ENCODE measurements around the gene GSTO2.
"Not testable (repeated sequence)": the region's sequence is repeated elsewhere in the genome, so short reads cannot be mapped to it uniquely, and the experiment has no call there.

The GSTO2 gene

DNA sequence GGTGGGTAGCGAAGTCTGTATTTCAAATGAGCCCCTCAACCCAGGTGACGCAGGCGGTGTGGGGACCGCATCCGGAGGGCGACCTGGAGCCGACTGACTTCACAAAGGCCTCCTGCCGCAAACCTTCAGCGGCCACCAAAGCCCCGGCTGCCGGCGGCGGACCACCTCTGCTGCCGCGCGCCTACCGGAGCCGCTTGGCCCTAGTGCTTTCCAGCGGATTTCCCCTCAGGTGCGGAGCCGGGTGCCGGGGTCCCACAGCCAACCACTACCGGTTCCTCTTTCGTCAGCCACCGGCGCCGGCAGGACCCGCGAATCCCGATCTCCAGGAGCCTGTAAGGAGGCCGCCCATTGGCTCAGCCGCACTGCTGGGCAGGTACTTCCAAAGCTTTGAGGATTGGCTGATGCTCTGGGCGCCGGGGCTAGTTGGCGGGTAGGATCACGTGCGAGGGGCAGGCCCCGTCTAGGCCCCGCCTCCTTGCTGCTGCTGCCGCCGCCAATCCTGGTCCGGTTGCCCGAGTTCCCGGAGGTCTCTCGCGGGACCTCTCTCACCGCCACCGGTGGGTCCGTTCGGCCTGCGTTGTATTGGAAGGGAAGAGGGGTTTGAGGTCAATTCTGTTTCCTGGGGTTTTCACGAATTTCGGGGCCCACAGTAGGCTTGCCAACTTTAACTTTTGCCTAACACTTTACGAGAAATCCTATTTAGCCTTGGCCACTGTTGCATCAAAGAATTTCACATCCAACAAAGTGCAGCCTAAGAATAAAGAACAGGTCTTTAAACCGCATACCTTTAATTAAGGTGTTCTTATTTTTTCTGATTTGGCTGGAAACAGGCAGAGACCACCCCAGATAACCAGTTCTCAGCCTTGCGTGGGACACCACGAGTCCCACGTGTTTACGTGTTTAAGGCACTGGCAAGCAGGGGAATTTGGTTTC is at the start of gene GSTO2:
GSTO2 (plus strand) TSS at position 472 of the 933 bp plus-strand sequence. CDS start 5,732 bp downstream, outside the sequence.
- H3K27ac ChIP-seq: peak within 1 kb of the TSS; percentile 94
- peak; percentile 95 for DNase-seq (ENCODE audit: low read depth, low spot score)

DNA sequence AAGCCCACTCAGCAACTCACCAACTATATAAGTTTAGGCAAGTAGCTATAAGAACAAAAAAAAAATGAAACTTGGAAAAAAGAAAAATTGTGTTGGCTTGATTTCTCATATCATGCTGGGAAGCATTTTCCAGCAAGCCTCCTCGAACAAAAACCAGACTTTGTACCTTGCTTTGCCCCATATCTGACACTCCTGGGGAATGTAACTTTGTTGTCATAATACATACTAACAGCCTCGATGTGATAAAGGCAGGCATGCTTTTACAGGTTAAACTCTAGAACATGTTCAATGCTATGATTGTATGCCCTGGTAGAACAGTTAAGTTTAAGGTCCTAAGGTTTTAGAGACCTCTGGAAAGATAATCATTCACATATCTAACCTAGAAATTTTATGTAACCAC is 48.5 kb upstream of the GSTO2 start:
- no peak for DNase-seq (ENCODE audit: low read depth, low spot score)
- no peak overlapping the region for H3K27ac ChIP-seq

- no peak overlapping the region for H3K27ac ChIP-seq
- DNase-seq (ENCODE audit: low read depth, low spot score): no peak
Measured at GRCh38 chr10:104223304-104223703, 45.7 kb upstream of the GSTO2 start.

DNA sequence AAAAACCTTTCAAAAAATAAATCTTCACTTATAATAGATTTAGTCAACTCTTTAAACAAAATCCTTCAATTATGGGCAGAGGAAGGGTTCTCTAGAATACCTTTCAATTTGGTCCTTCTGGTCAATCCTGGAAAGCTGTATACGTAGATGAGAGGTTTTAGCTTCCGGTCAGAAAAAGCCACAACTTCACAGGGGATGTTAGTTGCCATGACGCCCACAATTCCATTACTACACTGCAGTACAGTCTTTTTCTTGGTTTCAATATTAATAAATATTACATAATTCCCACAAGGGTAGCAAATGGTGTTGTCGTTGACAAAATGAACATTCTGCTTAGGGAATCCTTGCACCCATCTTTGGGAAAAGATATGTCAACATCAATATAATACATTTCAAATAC is 38.5 kb upstream of the GSTO2 start:
- H3K27ac ChIP-seq: no peak overlapping the region
- no peak for DNase-seq (ENCODE audit: low read depth, low spot score)

DNA sequence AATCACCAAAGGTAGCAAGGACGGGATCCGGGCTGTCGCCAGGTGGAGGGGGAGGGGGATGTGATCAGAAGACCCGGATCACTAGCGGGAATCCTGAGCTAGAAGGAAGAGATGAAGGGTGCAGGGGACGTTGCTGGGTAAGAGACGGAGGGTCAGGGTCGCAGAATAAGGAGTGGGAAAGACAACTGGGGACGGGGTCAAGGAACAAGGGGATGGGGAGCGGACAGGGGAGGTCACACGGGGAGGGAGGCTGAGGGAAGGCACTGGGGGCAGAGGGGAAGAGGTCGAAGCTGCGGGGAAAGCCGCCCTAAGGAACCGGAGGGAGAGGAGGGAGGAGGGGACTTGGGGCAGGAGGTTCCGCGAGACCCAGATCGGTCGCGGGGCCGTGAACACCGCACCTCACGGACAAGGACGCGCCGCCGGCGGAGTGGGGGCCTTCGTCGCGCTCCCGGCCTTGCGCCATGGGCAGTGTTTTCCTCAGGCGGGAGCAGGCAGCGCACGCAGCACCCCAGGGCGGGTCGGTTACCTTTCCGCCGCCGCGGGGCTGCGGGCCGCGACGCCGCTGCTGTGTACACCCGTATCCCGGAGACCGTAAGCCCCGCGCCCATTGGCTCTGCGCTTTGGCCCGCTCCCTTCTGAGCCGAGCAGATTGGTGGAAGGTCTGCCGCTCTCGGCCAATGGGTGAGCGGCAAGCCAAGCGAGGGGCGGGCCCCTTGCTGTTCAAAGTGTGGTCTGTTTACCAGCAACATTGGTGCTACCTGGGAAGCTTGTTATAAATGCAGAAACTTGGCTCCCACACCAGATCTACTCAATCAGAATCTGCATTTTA is 37.0 kb upstream of the GSTO2 start, which contains the start of gene CFAP43:
CFAP43 (minus strand) TSS at position 581 of the 829 bp plus-strand sequence; CDS start at position 463, 118 bp downstream.
- peak; percentile 82 for DNase-seq (ENCODE audit: low read depth, low spot score)
- no peak within 1 kb of the TSS for H3K27ac ChIP-seq

- no peak for DNase-seq (ENCODE audit: low read depth, low spot score)
- H3K27ac ChIP-seq: no peak overlapping the region
Measured at GRCh38 chr10:104232613-104233102, 36.3 kb upstream of the GSTO2 start.

DNA sequence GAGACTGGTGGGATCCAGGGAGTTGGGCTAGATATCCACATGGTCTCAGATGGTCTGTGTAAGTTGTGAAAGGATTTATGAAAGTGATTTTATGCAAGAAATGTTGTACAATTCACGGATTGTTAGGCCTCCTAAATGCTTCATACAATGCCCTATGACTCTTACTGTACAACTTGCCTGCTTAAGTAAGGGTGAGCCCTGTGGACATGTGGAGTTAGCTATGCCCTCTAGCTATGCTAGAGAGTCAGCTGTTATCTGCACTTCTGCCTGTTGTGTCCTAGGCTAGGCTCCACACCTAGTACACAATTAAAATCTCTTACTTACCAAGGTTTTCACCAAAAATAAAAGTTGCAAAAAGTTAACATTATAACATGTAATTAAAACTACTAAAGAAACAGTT is 35.2 kb upstream of the GSTO2 start:
- no peak for DNase-seq (ENCODE audit: low read depth, low spot score)
- H3K27ac ChIP-seq: no peak overlapping the region

GRCh38 chr10:104234934-104235333 is 34.0 kb upstream of the GSTO2 start:
- no peak for DNase-seq (ENCODE audit: low read depth, low spot score)
- H3K27ac ChIP-seq: no peak overlapping the region

DNA sequence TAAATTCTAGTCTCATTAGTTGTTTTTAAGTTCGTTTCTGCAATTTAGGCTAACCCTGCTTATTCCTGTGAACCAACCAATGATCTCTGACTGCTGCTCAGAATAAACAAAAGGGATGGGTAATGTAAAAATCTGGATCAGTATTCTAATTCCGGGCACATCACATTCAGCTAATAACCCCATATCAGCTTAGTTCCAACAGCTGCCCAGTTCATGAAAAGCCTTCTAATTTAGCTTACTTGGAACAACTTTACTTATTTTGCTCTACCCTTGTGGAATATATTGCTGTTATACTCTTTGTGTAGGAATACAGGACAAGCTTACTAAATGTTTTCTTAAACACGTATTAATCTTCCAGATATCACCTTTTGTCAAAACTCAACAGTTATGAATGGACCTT is 33.2 kb upstream of the GSTO2 start:
- no peak for DNase-seq (ENCODE audit: low read depth, low spot score)
- H3K27ac ChIP-seq: no peak overlapping the region

DNA sequence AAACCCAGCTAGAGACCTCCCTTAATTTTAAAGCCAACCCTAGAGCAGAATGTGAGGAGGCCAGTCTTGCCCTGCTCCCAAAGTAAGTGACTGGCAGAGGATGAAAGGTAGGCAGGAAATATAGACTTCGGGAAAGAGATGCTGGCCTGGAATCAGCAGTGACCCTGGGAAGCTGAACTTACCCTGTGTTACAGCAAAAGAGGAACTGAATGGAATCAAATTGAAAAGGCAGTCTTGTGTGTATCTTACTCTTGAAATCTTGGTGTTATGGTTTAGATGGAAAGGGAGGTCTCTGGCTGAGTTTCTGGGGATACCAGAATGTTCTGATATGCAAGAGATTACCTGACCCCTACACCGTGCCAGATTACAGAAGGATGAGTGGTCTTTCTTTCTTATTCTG is 28.9 kb upstream of the GSTO2 start:
- no peak for DNase-seq (ENCODE audit: low read depth, low spot score)
- no peak overlapping the region for H3K27ac ChIP-seq

DNA sequence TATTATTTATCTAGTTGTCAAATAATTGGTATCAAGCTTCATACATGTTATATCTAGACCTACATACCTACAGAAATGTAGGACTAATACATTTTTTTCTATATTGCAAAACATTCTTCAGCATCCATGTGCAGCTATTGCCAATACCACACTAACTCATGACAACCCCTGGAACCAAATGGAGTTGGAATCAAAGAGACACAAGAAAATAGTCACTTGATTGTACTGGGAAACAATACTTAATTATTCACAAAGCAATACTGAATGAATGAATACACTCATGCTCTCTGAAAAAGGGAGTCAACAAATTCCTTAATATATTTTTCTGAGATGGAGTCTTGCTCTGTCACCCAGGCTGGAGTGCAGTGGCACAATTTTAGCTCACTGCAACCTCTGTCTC is 26.4 kb upstream of the GSTO2 start:
- H3K27ac ChIP-seq: no peak overlapping the region
- DNase-seq (ENCODE audit: low read depth, low spot score): no peak

- H3K27ac ChIP-seq; DNase-seq (ENCODE audit: low read depth, low spot score): not testable (repeated sequence)
Measured at GRCh38 chr10:104243009-104243408, 26.0 kb upstream of the GSTO2 start.

DNA sequence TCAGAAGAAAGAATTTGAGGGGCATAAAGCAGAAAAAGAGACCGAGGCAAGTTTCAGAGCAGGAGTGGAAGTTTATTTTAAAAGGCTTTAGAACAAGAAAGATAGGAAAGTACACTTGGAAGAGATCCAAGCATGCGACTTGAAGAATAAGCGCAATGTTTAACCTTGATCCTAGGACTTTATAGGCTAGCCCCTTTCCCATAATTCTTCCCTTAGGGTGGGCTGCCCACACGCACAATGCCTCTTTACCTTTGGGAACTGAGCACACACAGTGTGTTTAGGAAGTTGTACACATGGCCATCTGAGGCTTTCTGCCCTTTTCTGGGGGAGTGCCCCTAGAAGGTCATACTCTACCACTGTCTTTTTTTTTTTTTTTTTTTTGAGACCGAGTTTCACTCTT is 25.5 kb upstream of the GSTO2 start:
- DNase-seq (ENCODE audit: low read depth, low spot score): no peak
- no peak overlapping the region for H3K27ac ChIP-seq

- H3K27ac ChIP-seq: no peak overlapping the region
- DNase-seq (ENCODE audit: low read depth, low spot score): no peak
Measured at GRCh38 chr10:104245066-104245632, 23.8 kb upstream of the GSTO2 start.

GRCh38 chr10:104246976-104247375 is 22.0 kb upstream of the GSTO2 start:
- DNase-seq (ENCODE audit: low read depth, low spot score): peak; percentile 48
- peak overlapping the region; percentile 67 for H3K27ac ChIP-seq

DNA sequence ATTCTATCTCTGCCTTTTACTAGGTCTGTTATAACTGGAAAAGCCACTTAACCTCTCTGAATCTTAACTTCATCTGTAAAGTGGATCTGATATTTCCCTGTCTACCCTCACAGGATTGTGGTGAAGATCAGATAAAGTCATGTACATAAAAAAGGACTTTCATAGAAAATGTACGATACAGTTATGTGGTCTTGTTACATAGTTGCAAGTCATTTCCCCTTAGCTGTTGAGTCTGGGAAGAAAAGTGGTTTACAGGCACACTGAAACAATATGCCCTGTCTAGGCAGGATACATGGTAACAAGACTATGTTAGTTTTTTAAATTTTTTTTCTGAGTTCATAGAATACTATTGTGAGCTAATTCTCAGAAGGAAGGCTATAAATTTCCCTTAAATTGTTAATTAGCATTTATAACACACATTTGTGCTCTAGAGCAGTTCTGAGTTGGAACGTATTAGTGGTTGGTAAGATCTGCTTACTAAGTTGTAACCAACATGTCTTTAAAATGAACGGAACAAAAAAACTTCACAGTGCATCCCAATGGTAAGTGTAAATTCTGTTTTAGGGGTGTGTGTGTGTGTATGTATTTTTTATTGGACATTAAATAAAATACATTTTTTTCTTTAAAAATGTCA is 21.4 kb upstream of the GSTO2 start:
- DNase-seq (ENCODE audit: low read depth, low spot score): no peak
- peak overlapping the region; percentile 67 for H3K27ac ChIP-seq

GRCh38 chr10:104248931-104249330 is 20.1 kb upstream of the GSTO2 start:
- H3K27ac ChIP-seq; DNase-seq (ENCODE audit: low read depth, low spot score): not testable (repeated sequence)

DNA sequence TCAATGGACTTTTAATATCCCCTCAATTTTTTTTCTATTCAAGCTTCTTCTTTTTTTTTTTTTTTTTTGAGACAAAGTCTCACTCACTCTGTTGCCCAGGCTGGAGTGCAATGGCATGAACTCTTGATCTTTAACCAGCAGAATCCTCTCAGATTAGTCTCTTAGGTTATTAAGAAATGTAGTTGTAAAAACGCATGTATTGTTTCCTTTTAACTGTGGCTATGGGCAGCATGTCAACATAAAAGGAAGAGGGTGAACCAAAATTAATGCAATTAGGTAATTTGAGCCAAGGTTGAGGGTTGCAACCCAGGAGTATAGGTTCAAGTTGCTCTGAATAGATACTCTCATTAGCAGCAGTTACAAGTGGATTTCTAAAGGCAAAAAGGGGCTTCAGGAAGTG is 18.6 kb upstream of the GSTO2 start:
- no peak for DNase-seq (ENCODE audit: low read depth, low spot score)
- H3K27ac ChIP-seq: no peak overlapping the region

DNA sequence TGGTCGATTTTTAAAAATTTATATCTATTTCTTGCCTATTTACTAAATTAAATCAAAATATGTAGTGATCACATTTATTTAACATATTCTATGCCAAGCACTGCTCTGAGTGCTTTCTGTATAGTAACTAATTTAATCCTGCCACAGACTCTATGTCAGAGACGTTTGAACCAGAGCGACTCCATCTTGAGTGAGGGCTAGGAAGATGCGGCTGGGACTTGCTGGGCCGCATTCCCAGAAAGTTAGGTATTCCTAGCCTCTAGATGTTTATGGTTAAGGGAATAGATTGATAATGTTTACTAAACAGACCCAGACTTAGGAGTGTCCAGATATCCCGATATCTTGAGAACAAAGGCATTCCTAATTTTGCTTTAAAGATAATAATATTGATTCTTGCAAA is 17.5 kb upstream of the GSTO2 start:
- DNase-seq (ENCODE audit: low read depth, low spot score): no peak
- H3K27ac ChIP-seq: no peak overlapping the region

- DNase-seq (ENCODE audit: low read depth, low spot score): no peak
- H3K27ac ChIP-seq: no peak overlapping the region
Measured at GRCh38 chr10:104252368-104252767, 16.6 kb upstream of the GSTO2 start.
